OCI-LY3 (cell line): Measurements from ENCODE around the gene PCSK5.

Experiments
- CTCF ChIP-seq: fragments of 200-600, 300-600 bp; sonication (generic); IDR thresholded peaks from 2 replicates; pipeline ENCODE4 v1.5.1; 2014; ENCODE audit warnings: antibody characterized with exemption, low read length, low read depth
- EZH2phosphoT487 ChIP-seq: fragments of 200-600 bp; shearing (Covaris generic); IDR thresholded peaks from 2 replicates; pipeline ENCODE4 v1.6.1; 2018; ENCODE audit warnings: antibody characterized with exemption, mixed run types, low read depth

DNA sequence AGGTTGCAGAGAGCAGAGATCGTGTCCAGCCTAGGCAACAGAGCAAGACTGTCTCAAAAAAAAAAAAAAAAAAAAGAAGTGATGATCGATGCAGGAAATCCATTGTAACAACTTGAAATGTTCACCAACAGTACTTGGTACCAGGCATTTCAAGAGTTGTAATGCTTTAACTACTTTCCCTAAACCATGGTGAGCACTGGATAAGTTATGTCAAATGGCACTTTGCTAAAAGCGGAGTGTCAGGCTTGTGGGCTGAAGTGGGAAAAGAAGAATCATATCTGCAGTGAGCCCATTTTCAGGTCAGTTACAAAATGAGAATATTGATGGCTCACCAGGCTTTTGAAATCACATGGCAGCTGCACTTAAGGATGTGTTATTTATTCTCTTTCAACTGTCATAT, 301.5 kb downstream of the PCSK5 start:
- no peak for TF ChIP-seq EZH2phosphoT487
- no peak for TF ChIP-seq CTCF
